GM12874 (cell line): ENCODE measurements around the gene TMEM260.

Experiments used
- TF ChIP-seq, protein P1 (sequence below): IDR thresholded peaks from 2 replicates; pipeline ENCODE4 v1.5.1; 2011; ENCODE audit warnings: low read depth, mild to moderate bottlenecking, control low read depth, low read length, moderate library complexity; ENCODE audit not compliant: insufficient read depth

TMEM260 gene

DNA sequence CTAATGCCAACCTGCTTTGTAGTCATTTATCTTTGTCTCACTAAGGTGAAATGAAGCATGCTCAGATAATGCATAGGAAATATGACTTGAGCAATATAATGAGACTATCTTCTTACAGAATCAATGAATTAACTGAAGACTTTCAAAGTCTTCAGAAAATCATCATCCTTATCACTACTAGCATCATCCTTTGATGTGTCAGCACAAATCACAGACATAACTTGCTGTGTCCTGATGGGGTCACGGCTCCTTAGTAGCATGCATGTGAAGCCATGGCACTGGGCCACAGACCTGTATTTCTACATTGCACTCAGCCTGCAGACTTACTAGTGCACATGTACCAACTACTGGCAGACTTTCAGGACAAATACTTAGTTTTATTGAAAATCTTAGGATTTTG, 18.9 kb downstream of the TMEM260 start:
- TF ChIP-seq, protein P1, sequence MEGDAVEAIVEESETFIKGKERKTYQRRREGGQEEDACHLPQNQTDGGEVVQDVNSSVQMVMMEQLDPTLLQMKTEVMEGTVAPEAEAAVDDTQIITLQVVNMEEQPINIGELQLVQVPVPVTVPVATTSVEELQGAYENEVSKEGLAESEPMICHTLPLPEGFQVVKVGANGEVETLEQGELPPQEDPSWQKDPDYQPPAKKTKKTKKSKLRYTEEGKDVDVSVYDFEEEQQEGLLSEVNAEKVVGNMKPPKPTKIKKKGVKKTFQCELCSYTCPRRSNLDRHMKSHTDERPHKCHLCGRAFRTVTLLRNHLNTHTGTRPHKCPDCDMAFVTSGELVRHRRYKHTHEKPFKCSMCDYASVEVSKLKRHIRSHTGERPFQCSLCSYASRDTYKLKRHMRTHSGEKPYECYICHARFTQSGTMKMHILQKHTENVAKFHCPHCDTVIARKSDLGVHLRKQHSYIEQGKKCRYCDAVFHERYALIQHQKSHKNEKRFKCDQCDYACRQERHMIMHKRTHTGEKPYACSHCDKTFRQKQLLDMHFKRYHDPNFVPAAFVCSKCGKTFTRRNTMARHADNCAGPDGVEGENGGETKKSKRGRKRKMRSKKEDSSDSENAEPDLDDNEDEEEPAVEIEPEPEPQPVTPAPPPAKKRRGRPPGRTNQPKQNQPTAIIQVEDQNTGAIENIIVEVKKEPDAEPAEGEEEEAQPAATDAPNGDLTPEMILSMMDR: no peak

DNA sequence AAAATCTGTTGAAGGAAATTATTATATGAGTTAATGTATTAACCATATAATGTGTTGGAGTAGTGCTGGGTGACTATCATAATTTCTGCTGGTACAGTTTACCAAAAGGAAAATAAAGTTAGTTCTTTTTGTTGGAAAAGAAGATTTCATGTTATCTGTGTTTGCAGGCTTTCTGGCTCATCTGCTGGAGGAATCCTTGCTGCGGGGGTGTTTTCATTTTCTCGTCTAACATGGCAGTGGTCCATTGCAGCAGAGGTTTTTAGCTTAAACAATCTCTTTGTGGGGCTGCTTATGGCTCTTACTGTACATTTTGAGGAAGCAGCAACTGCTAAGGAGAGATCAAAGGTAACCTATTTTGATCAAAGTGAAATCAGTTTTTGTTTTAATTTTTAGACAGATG, 24.1 kb downstream of the TMEM260 start:
- TF ChIP-seq, protein P1: no peak

DNA sequence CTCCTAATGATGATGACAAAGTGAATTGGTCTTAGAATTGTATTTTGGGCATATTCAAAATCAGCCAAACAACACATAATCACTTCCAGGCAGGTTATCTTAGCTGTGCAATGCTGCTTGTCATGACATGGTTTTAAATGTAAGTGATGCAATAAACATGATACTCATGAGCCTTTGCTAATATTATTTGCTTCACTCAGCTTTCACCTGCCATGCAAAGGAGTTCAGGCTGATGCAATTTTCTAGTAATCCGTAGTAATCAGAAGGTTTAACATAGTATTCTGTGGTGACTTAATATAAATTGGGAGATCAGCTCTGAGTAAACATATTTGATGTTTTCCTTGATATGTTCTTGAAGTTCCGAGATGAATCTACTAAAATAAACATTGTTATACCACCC, 29.1 kb downstream of the TMEM260 start:
- TF ChIP-seq, protein P1: no peak

DNA sequence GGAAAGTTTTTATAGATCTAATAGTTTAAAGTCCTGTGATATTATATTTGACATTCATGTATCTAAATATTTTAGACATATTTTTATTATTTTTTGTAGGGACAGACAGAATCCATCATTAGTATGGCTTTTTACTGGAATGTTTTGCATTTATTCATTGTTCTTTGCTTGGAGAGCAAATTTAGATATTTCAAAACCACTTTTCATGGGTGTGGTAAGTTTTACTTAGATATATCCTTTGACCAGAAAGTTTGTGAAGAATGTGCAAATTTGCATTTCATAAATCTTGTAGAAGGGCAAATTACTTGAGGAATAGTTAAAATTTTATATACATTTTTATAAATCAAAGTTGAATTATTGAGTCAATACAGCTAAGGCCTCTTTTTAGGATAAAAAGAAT, 37.5 kb downstream of the TMEM260 start:
- TF ChIP-seq, protein P1: no peak

DNA sequence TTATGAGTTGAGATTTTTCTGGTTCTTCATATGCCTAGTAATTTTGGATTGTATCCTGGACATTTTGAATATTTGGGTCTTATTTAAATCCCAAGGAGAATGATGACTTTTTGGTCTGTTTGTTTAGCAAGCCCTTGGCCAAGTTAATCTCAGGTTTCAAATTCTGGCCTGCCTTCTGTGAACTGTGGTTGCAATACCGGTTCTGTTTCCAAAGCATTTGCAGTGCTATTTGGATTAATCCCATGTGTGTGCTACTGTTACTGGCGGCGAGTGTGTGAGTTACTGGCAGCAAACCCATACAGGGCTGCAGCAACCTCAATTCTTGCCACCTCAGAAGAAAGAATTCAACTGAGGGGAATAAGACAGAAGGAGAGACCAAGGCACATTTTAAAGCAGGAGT, 51.1 kb downstream of the TMEM260 start:
- TF ChIP-seq, protein P1: no peak

DNA sequence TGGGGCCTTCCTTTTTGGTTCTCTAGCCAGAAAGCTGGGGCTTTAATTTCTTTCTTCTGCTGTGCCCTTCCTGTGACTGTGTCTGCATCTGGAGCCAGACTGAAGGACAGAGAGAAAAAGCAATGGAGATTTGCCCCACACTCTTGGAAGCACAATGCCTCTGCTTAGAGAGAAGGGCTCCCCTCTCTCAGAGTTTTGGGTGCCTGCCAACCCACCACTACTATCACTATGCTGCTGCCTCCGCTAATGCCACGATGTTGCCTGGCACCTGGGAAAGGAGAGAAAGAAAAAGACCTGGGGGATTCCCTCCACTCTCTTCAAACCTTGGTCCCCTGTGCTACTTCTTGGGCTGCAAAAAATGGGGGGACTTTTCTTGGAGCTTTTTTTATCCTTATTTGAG, 52.6 kb downstream of the TMEM260 start:
- TF ChIP-seq, protein P1: no peak

DNA sequence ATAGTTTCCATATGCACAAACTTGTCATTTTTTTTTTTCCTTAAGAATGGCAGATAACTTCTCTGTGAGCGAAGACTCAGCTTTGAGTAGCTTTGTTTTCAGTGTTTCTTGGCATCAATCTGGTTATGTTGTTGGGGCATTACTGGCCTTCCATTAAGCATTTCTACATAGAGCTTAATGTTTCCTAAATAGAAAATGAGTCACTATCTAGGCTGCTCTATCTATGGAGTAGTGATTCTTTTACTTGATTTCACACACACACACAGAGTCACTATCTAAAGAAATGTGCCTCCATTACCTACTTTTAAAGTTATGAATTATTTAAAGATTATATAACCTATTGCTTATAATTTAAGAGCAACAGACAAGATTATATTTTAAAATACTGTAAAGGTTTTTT, 53.9 kb downstream of the TMEM260 start:
- TF ChIP-seq, protein P1: no peak

DNA sequence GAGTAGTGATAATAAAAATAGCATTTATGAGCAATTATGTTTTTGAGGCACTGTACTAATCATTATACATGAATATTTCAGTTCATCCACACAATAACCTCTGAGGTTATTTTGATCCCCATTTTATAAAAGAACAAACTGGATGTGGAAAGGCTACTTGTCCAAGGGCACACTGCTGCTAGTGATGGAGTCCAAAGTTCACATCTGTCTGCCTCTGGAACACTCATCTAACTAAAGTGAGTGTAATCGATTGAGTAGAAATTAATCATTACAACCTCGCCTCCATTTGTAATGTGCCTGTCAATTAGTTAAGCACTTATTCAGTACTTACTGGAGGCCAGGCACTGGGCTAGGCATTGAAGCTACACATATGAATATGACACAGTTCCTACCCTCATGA, 55.4 kb downstream of the TMEM260 start:
- TF ChIP-seq, protein P1: no peak
